ENCODE results near the gene GPR84.
"Not testable (repeated sequence)": the region's sequence is repeated elsewhere in the genome, so short reads cannot be mapped to it uniquely, and the experiment has no call there.

The GPR84 gene

GRCh38 chr12:54354271-54354670 lies 10.0 kb downstream of the GPR84 start:
- not testable (repeated sequence) for DNase-seq

DNA sequence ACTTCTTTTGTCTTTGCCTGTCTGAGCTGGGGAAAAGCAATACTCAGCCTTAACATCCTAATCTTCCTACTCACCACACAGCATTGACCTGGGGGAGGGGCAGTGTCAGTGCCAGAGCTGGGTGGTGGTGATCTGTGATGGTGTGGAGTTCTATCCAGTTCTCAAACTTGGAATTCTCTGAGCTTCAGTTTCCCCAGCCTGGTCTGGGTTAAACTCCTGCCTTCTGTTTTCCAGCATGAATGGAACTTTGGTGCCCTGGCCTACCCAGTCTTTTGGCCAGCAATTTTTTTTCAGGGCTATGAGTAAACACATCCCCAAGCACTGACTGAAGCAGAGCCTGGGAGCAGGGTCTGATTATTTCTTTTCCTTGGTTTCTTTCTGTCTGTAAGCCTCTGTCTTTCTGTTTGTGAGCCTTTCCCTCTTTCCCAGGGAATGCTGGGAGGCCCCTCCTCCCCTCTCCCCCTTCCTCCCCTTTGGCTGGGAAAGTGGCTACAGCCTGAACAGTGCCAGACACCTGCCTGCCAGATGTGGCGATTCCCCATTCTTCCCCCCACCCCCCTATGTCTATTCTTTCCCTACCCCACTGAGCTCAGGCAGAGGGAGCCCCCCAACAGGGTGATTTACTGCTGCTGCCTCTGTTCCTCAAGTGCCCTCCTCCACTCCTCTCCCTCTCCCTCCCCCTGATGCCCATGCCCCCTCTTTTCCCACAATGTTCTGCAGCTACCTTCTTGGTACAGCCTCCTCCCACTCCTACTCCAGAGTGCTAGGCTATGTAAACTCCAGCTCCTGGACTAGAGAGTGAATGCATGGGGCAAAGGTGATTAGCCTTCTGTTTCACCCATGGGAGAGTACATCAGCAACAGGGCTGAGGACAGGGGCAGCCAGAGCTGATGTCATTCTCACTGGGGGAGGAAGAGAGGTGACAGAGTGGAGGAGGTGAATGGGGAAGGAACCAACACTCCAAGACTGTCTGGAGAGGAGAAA lies 11.1 kb downstream of the GPR84 start:
- no peak for DNase-seq

- no peak for DNase-seq
These were observed 12.2 kb downstream of the GPR84 start for GRCh38 chr12:54352022-54352531.

GRCh38 chr12:54351341-54351740 lies 12.9 kb downstream of the GPR84 start:
- DNase-seq, result no peak

DNA sequence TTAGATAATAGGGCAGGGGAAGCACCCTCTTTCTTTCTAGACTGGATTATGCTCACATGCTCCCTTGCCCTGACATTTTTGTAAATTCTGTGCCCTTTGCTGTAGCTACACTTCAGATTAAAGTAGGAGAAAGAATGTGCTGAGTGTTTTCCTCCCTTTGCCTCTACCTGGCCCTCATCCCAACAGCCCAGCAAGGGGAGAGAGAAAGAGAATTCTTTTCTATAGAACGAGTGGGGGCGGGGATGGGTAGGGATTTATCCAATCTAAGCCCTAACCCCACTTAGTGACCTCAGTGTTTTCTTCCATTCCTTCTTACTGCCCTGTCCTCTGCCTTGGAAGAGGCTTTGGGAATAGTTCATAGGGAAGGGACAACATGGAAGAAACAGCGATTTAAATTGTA lies 13.5 kb downstream of the GPR84 start:
- DNase-seq, result no peak

DNA sequence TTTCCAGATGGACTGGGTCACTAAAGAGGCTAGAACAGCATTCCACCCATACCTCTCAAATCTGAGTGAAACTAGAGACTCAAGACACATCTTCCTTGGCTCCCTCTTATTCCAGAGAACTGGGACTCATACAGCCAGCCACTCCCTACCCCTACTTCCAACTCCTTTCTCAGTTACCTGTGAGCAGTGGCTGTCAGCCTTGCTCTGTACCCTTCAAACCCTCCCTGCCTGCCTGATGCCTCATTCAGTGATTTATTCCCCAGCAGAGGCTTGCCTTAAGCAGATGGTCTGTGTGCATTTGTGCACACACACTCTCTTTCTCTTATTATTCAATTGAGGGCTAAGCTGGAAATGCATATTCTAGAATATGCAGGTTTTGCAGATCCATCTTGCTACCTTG lies 14.6 kb downstream of the GPR84 start:
- no peak for DNase-seq

- no peak for DNase-seq
These were observed 15.2 kb downstream of the GPR84 start for GRCh38 chr12:54349036-54349435.

- no peak for DNase-seq
These were observed 22.6 kb downstream of the GPR84 start for GRCh38 chr12:54341378-54342300.

GRCh38 chr12:54340846-54341245 lies 23.4 kb downstream of the GPR84 start:
- DNase-seq, result no peak

- no peak for DNase-seq
These were observed 25.5 kb downstream of the GPR84 start for GRCh38 chr12:54338698-54339296.

DNA sequence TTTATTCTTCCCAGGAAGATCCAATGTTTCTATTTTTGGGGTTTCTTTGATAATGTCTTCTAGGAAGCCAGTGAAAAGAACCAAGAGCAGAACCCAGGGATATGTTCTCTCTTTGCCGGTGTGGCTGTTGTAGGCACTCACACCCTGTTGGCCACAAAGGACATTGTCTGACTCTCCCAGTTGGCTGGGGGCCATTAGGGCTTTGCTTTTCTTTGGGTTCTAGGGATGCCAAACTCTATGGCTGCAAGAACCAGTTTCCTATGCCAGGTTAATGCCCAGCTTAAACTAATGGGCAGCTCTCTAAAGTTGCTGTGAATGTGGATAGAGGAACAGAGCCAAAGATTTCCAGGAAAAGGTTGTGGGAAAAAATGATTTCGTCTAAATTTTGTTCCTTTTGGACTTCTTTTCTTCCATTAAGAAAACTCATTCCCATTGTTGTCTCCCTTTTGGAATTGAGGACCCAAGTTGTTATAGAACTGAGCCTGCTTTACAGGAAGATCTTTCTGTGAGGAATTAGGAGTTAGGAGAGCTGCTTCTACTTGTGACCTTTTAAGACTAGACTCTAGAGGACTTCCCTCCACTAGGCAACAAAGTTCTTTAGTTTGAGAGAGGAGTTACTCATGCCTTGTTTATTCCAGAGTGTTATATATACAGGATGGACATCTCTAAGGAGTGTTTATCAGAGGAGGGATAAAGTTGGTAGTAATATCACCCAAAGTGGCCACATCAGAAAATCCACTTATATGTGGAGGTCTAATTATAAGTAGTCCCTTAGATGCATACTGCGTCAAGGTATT lies 26.2 kb downstream of the GPR84 start:
- DNase-seq, result no peak

DNA sequence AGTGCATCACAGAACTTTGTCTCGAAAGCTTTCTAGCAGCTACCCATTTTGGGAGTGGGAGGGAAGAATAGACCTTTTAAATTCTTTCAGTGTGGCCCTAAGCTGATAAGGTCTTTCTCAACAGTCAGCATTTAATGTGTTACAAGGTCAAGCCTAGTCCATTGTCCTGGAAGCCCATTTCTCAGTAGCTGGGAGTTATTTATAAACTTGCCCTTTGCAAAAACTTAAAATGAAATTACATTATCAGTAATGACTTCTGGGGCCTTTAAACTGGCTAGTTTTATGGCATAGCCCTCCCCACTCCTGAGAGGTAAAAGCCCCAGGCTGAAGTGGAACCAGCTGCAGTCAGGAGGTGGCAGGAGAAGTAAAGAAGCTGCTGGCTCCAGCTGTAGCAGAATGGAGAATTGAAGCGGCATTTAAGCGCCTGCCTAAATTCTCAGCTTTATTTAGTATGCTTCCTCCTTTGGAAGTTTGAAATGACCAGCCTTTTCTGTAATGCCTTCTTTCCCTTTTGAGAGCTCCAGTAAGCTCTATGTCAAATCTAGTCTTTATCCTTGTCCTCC lies 26.9 kb downstream of the GPR84 start:
- DNase-seq, result no peak

DNA sequence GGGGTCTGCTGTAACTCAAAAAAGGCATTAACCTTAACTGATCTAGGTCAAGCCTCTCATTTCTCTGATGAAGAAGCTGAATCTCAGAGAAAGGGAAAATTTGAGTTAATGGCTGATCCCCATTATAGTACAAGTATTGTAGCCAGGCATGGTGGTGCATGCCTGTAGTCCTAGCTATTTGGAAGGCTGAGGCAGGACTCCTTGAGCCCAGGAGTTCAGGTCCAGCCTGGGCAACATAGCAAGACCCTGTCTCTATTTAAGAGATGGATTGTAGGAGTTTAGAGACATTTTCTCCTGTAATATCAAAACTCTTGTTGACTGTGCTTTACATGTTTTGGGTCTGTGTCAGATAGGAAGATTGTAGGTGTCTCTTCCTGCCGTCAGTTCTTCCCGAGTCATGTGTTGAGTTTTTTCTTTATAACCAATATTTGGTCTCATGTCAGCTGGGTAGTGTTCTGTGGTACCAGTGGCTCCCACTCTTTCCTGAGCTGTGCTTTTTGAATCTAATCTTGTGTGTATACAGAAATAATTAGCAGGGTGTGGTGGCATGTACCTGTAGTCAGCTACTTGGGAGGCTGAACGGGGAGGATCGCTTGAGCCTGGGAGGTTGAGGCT lies 30.8 kb downstream of the GPR84 start:
- DNase-seq, result no peak

DNA sequence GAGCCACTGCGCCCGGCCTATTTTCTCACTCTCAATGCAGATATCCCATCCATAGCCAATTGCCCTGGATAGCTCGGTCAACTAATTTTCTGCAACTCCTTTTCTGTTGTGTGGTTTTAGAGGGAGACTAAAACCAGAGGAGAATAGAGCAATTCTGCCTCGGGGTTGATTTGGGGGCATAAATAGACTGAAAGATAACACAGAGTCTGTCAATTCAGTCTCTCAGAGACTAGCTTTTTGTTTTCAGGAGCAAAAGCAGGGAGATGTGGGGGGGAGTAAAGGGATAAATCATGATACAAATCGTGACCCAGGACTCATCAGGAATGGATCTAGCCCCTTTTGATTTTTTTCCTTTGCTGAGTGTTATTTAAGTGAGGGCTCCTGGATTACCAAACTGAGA lies 32.8 kb downstream of the GPR84 start:
- DNase-seq, result no peak

- DNase-seq, result no peak
These were observed 33.8 kb downstream of the GPR84 start for GRCh38 chr12:54330442-54330841.

- no peak for DNase-seq
These were observed 34.5 kb downstream of the GPR84 start for GRCh38 chr12:54329759-54330158.

DNA sequence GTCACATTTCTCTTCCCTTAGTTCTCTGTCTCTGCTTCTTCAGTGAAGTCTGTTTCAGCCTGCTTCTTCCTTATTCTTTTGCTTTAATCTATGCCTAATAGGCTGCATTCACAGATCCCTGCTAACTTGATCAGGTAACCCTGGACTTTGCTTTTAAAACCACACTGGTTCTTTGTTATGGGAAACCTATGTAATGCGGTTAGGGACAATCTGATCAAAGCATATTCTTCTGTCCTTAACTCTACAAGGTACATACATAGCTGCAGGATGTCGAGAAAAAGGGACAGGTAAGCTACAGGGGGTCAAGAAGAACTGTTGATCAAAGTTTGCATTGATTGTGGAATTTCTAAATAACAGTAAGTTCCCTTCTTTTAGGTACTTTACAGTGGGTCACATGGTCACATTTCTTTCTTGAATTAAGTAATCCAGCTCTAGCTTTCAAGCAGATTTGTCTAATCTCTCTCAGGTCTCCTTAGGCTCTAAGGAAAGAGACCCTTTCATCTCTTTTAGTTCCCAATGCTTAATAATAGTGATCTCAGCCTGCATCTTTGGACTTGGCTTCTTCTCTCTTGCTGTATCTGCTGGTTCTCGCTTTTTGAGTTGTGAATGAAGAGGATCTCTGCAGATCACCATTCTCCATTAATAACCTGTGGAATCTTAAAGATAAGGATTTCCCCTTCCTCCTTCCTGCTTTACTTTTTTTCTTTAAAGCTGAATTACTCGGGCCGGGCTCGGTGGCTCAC lies 35.5 kb downstream of the GPR84 start:
- no peak for DNase-seq

DNA sequence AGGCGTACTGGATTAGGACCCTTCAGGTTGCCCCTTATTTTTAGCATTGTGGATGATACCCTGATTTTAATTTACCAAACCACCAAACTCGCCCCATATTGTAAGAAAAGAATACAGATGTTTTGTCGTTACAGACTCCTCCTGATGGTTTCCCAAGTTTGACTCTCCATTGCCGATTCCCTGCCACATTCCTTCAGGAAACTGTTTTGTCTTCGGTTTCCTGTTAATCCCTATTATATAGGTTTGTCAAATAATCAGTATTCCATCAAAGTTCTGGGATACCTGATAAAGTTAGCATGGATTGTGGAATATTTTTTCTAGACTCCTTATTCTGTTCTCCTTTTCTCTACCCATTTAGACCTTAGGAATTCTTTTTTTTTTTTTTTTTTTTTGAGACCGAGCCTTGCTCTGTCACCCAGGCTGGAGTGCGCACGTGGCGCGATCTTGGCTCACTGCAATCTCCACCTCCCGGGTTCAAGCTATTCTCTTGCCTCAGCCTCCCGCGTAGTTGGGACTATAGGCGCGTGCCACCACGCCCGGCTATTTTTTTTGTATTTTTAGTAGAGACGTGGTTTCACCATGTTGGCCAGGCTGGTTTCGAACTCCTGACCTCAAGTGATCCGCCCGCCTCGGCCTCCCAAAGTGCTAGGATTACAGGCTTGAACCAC lies 38.7 kb downstream of the GPR84 start:
- DNase-seq, result not testable (repeated sequence)

DNA sequence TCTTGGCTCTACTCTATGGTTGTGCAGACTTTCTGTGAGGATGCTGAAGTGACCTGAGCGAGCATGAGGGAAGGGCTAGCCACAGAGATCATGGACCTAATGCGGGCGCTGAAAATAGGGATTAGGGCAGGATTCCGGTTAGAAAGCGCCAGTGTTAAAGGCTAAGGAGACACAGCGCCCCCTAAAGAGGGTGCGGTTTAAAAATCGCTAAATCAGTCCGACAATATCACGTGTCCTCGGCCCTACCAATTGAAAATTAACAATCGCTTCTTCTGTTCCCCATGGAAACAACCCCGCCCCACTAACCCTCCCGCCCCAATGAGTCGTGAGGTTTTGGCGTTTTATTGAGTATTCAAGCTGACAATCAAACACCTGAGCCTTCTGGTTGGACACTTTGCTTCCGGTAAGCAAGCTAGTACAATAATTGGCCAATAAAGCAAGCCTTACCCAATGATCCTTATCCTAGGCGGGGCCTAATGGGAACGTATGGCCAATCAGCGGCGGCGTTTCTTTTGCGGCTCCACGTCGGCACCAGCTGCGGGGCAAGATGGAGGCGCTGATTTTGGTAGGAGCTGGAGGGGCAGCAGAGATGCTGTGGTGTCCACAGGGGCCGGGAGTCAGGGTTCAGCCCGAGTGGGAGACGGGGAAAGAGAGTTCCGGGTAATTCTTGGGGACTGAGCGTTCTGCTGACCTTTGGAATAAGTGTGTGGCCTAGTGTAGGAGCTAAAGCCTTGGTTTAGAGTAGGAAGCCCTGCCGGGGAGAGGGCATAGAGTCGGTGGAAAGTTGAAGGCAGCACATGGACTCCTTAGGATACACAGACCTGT lies 39.5 kb downstream of the GPR84 start, which contains the start of gene COPZ1:
Gene COPZ1, plus strand, starts transcription at position 515 of the 825 bp plus-strand sequence. Its CDS starts 33 bp downstream, at position 548.
- DNase-seq, result peak; percentile 100
